ENCODE data around the gene FAAP20.

Gene FAAP20

GRCh38 chr1:2237773-2238172 lies 43.2 kb upstream of the FAAP20 start:
- Histone ChIP-seq H3K4me3 (ENCODE audit: low read depth, low read length) (no peak overlapping the region), H3K9me3 (ENCODE audit: control insufficient read depth, insufficient read depth, low read depth, low read length) (no peaks in the 10 kb centered on the region), H3K4me1 (ENCODE audit: control insufficient read depth, insufficient read depth, low read length) (peaks cover 35% of the 10 kb centered on the region), H3K36me3 (ENCODE audit: control insufficient read depth in 2 of 2, insufficient read depth in 1 of 2, low read length in 2 of 2) (peaks cover 0 to 43% of the 10 kb centered on the region in 2 experiments; a peak in 2 of 3 replicates), H3K27ac (ENCODE audit: extremely low read depth, low read depth, low read length) (no peak overlapping the region)
- CTCF ChIA-PET, result interaction anchor here (0.6 to 0.8 kb wide), 3 partner anchors 10 to 23 kb away, joined by 3 to 4 read pairs (median 3); partner anchors contain the start of gene SKI
- POLR2A ChIA-PET, result no interaction called here
- TF ChIP-seq CTCF (tag by site-specific recombination; IDR thresholded peaks at IDR 0.05), result peak; percentile 43
- TF ChIP-seq GLIS1 (tag by site-specific recombination; IDR thresholded peaks at IDR 0.05), result peak; percentile 59
- TF ChIP-seq ZNF132 (tag by site-specific recombination; IDR thresholded peaks at IDR 0.05; ENCODE audit: borderline replicate concordance), result no peak

- ChIA-PET CTCF (interaction anchor here (0.7 kb wide), 1 partner anchor 24 kb away, joined by 3 read pairs; no protein-coding TSS in a partner anchor), POLR2A (no interaction called here)
- H3K27ac ChIP-seq (ENCODE audit: extremely low read depth, low read depth, low read length), result no peak overlapping the region
- peaks cover 0 to 41% of the 10 kb centered on the region in 2 experiments; a peak in 2 of 3 replicates for H3K36me3 ChIP-seq (ENCODE audit: control insufficient read depth in 2 of 2, insufficient read depth in 1 of 2, low read length in 2 of 2)
- no peak overlapping the region for H3K4me3 ChIP-seq (ENCODE audit: low read depth, low read length)
- no peaks in the 10 kb centered on the region for H3K9me3 ChIP-seq (ENCODE audit: control insufficient read depth, insufficient read depth, low read depth, low read length)
- H3K4me1 ChIP-seq (ENCODE audit: control insufficient read depth, insufficient read depth, low read length), result peaks cover 35% of the 10 kb centered on the region
- TF ChIP-seq ZNF26 (tag by site-specific recombination; IDR thresholded peaks at IDR 0.05) (no peak), GLIS1 (tag by site-specific recombination; IDR thresholded peaks at IDR 0.05) (peak; percentile 12; the same call in 1 of the 2 replicates), ZNF223 (tag by site-specific recombination; IDR thresholded peaks at IDR 0.05) (peak; percentile 59; the same call in 1 of the 2 replicates), PBX3 (CRISPR knock-in tag; IDR thresholded peaks at IDR 0.05) (no peak), HIC1 (tag by site-specific recombination; IDR thresholded peaks at IDR 0.05) (peak; percentile 88), ZBTB21 (tag by site-specific recombination; IDR thresholded peaks at IDR 0.05) (no peak), KLF17 (tag by site-specific recombination; IDR thresholded peaks at IDR 0.05) (peak; percentile 90), ZIC2 (tag by site-specific recombination; IDR thresholded peaks at IDR 0.05) (peak; percentile 96), ZNF157 (tag by site-specific recombination; IDR thresholded peaks at IDR 0.05) (no peak), ZNF426 (tag by site-specific recombination; IDR thresholded peaks at IDR 0.05) (no peak), ZNF621 (tag by site-specific recombination; IDR thresholded peaks at IDR 0.05) (no peak), ZNF530 (tag by site-specific recombination; IDR thresholded peaks at IDR 0.05; ENCODE audit: low read depth) (no peak), ZSCAN23 (tag by site-specific recombination; IDR thresholded peaks at IDR 0.05) (no peak), ZNF138 (tag by site-specific recombination; IDR thresholded peaks at IDR 0.05; ENCODE audit: borderline replicate concordance) (no peak), ZNF2 (tag by site-specific recombination; IDR thresholded peaks at IDR 0.05) (no peak), ZNF239 (tag by site-specific recombination; IDR thresholded peaks at IDR 0.05) (no peak), ZNF311 (tag by site-specific recombination; IDR thresholded peaks at IDR 0.05; ENCODE audit: borderline replicate concordance) (no peak), KLF1 (tag by site-specific recombination; IDR thresholded peaks at IDR 0.05) (peak; percentile 68), ZXDB (tag by site-specific recombination; IDR thresholded peaks at IDR 0.05) (no peak), ZNF629 (tag by site-specific recombination; IDR thresholded peaks at IDR 0.05) (peak; percentile 77), GLIS2 (tag by site-specific recombination; IDR thresholded peaks at IDR 0.05) (peak; percentile 44), ZNF658 (tag by site-specific recombination; IDR thresholded peaks at IDR 0.05) (no peak), PRDM1 (tag by site-specific recombination; IDR thresholded peaks at IDR 0.05) (peak; percentile 66; the same call in 1 of the 2 replicates), SP2 (tag by site-specific recombination; IDR thresholded peaks at IDR 0.05) (no peak), ZNF791 (tag by site-specific recombination; IDR thresholded peaks at IDR 0.05) (no peak)
Observed at GRCh38 chr1:2236695-2237677, 42.4 kb upstream of the FAAP20 start.
